ENCODE data around the gene SIRT3. TPM values are rescaled to one million over a fixed set of nuclear protein-coding genes. Genes with fewer than 3 reads are reported as not detected.
A peak's percentile ranks its signal among the peaks of the same experiment; 100 is the strongest.
"Not testable (repeated sequence)": the region's sequence is repeated elsewhere in the genome, so short reads cannot be mapped to it uniquely, and the experiment has no call there.

SIRT3 gene
- total RNA-seq, 2 donors from 2014 or later, result 15.1 to 16.9 TPM

DNA sequence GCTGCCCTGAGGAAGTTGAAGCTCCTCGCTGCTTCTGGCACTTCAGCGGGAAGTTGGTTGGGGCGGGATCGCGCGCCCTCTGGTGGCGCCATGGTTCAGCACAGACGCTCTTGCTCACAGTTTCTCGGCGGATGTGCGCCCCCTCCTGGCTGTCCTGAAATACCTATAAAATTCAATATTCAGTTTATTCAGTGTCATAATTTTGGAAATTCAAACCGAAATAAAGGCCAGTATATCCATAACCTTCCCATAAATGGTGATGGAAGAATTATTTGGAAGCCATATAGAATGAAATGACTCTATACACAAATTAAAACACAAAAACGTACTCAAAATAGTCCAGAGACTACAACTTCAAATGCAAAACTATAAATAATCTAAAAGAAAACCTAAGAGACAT is 55.9 kb downstream of the SIRT3 start:
- H3K27ac ChIP-seq; H3K9ac ChIP-seq (ENCODE audit: low read depth in 2 of 2, low read length in 2 of 2); DNase-seq; H3K4me3 ChIP-seq; H3K9me3 ChIP-seq; H3K36me3 ChIP-seq; intact Hi-C loops (cut with DNase I); H3K4me1 ChIP-seq; H3K27me3 ChIP-seq: not testable (repeated sequence)
- TF ChIP-seq, protein P1, sequence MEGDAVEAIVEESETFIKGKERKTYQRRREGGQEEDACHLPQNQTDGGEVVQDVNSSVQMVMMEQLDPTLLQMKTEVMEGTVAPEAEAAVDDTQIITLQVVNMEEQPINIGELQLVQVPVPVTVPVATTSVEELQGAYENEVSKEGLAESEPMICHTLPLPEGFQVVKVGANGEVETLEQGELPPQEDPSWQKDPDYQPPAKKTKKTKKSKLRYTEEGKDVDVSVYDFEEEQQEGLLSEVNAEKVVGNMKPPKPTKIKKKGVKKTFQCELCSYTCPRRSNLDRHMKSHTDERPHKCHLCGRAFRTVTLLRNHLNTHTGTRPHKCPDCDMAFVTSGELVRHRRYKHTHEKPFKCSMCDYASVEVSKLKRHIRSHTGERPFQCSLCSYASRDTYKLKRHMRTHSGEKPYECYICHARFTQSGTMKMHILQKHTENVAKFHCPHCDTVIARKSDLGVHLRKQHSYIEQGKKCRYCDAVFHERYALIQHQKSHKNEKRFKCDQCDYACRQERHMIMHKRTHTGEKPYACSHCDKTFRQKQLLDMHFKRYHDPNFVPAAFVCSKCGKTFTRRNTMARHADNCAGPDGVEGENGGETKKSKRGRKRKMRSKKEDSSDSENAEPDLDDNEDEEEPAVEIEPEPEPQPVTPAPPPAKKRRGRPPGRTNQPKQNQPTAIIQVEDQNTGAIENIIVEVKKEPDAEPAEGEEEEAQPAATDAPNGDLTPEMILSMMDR (IDR thresholded peaks at IDR 0.05), result peak; percentile 13

Other genes starting within 250 kb of the SIRT3 start
- not detected for gene SCGB1C1, start 43.3 kb downstream of the SIRT3 start, total RNA-seq
- 10 to 100 TPM; 51.0 to 62.2 TPM for gene BET1L, start 28.9 kb downstream of the SIRT3 start, total RNA-seq
- 100 to 1,000 TPM in 1 of 2 donors, 10 to 100 TPM in 1; 69.3 to 112 TPM for gene RIC8A, start 28.6 kb downstream of the SIRT3 start, total RNA-seq
- 100 to 1,000 TPM in 1 of 2 donors, 10 to 100 TPM in 1; 99.0 to 145 TPM for gene PSMD13, start 634 bp upstream of the SIRT3 start, total RNA-seq
- gene NLRP6, start 42.1 kb upstream of the SIRT3 start, total RNA-seq, result under 1 TPM; 0.17 to 0.72 TPM
- gene PGGHG, start 52.8 kb upstream of the SIRT3 start, total RNA-seq, result 10 to 100 TPM; 10.6 to 12.9 TPM
- not detected for gene IFITM5, start 63.2 kb upstream of the SIRT3 start, total RNA-seq
- 100 to 1,000 TPM in 1 of 2 donors, 10 to 100 TPM in 1; 74.1 to 115 TPM for gene IFITM2, start 71.5 kb upstream of the SIRT3 start, total RNA-seq
- gene IFITM1, start 77.7 kb upstream of the SIRT3 start, total RNA-seq, result 100 to 1,000 TPM in 1 of 2 donors, 10 to 100 TPM in 1; 63.3 to 101 TPM
- 100 to 1,000 TPM; 132 to 160 TPM for gene IFITM3, start 84.5 kb upstream of the SIRT3 start, total RNA-seq
- 1 to 10 TPM; 1.6 to 2.0 TPM for gene B4GALNT4, start 133.2 kb upstream of the SIRT3 start, total RNA-seq
- 100 to 1,000 TPM; 167 to 247 TPM for gene PKP3, start 157.9 kb upstream of the SIRT3 start, total RNA-seq
- 100 to 1,000 TPM in 1 of 2 donors, 10 to 100 TPM in 1; 91.4 to 177 TPM for gene SIGIRR, start 178.7 kb upstream of the SIRT3 start, total RNA-seq
- 100 to 1,000 TPM; 121 to 129 TPM for gene ANO9, start 205.7 kb upstream of the SIRT3 start, total RNA-seq
- gene PTDSS2, start 213.9 kb upstream of the SIRT3 start, total RNA-seq, result 10 to 100 TPM; 20.6 to 27.6 TPM

All from colonic mucosa (tissue), 4 donors.